Effector memory CD8-positive, alpha-beta T cell (primary cell): Measurements from ENCODE around the gene CAMK4.
A peak's percentile ranks its signal among the peaks of the same experiment; 100 is the strongest.

Experiments used
- ATAC-seq: fragments of 150-1000 bp; cut with Tn5 transposase; replicated peaks from 2 replicates; pipeline ENCODE4 v1.10.0; 2021; ENCODE audit warnings: mild to moderate bottlenecking, moderate library complexity
- DNase-seq, 3 experiments: peaks; one replicate each; pipeline ENCODE4 v3.0.0; 2021
- H3K27ac Mint-ChIP-seq, 2 donors: one replicate each; pipeline ENCODE4 v1.8.0; 2022; ENCODE audit warnings: mild to moderate bottlenecking in 2 of 2, mixed read lengths in 2 of 2, moderate library complexity in 2 of 2
- H3K27me3 Mint-ChIP-seq, 2 donors: one replicate each; pipeline ENCODE4 v1.8.0; 2022; ENCODE audit warnings: mixed read lengths in 2 of 2
- H3K36me3 Mint-ChIP-seq: one replicate; pipeline ENCODE4 v1.8.0; 2022; ENCODE audit warnings: mild to moderate bottlenecking, moderate library complexity, mixed read lengths; ENCODE audit not compliant: insufficient read depth
- H3K4me1 Mint-ChIP-seq, 2 donors: one replicate each; pipeline ENCODE4 v1.8.0; 2022; ENCODE audit warnings: low read depth in 2 of 2, mixed read lengths in 2 of 2
- H3K4me3 Mint-ChIP-seq, 2 donors: one replicate each; pipeline ENCODE4 v1.8.0; 2022; ENCODE audit warnings: mild to moderate bottlenecking in 2 of 2, mixed read lengths in 2 of 2, moderate library complexity in 2 of 2
- H3K9me3 Mint-ChIP-seq, 2 donors: one replicate each; pipeline ENCODE4 v1.8.0; 2022; ENCODE audit warnings: mixed read lengths in 2 of 2

CAMK4 gene

DNA sequence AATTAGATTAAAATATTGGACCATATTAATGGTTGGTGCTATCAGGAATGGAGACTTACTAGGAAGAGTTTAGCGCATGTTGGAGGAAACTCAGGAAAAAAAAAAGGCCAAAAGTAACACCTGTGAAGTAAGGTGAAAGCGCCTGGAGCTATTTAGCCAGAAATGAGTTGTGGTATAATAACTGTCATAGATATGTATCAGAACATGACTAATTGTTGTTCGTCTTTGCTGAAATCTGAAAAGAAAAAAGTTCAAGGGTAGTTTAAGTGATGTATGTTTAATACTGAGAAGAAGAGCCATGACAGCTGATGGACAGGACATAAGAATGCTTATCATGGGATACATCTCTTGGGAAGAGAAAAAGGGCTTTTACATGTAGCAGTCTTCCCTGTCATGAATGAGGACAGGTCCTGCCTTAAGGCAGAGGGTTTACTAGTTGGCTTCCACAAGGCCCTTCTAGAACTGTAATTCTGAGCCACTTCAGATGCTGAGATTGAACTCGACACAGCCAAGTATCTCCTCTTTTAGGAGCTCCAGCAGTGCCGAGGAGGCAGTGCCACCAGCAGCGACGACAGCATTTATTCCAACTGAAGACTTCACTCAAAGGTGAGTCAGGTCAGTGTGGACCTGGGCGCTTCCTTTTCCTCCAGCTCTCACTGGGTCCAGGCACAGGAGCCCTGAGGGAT lies 940 bp upstream of the CAMK4 start:
- Mint-ChIP-seq H3K9me3 (no peaks in the 10 kb centered on the region), H3K36me3 (peaks cover 11% of the 10 kb centered on the region), H3K27ac (peak overlapping the region; percentile 70 to 94), H3K27me3 (no peaks in the 10 kb centered on the region), H3K4me1 (peaks cover 22 to 41% of the 10 kb centered on the region in 2 donors), H3K4me3 (peak overlapping the region; percentile 94 to 96)
- no peak for DNase-seq
- ATAC-seq, result peak; percentile 9

DNA sequence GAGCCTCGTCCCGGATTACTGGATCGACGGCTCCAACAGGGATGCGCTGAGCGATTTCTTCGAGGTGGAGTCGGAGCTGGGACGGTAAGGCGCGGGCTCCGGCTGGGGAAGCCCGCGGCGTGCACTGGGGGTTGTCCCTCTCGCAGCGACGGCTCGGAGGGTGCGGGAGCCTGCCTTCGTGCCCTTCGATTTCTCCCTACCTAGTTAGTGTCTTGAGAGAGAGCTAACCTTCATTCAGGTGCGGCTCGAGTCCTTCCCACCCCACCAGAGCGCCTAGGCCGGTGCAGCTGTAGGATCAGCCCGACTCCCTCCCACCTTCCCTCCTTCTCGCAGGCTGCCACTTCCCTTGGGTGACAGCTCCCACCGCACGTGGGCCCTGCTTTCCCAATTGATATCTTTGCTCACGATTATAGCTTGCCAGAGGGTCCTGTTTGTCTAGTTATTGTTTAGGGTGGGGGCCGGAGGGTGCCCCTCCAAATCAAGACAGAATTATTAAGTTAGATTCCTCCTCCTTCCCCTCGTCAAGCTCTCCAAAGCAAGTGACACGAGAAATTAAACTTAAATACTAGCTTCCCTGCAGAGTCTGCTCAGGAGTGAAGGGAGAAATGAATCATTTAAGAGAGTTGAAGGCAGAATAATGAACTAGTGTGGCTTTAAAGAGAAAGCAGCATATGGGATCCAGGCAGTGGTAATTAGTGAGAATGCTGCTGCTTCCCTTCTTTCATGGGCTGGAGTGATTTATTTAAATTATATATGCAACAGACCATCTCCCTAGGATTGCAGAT lies 569 bp downstream of the CAMK4 start:
- peaks cover 29 to 53% of the 10 kb centered on the region in 2 donors for H3K4me1 Mint-ChIP-seq
- H3K9me3 Mint-ChIP-seq, result no peaks in the 10 kb centered on the region
- H3K27ac Mint-ChIP-seq, result peak overlapping the region; percentile 90 to 94

DNA sequence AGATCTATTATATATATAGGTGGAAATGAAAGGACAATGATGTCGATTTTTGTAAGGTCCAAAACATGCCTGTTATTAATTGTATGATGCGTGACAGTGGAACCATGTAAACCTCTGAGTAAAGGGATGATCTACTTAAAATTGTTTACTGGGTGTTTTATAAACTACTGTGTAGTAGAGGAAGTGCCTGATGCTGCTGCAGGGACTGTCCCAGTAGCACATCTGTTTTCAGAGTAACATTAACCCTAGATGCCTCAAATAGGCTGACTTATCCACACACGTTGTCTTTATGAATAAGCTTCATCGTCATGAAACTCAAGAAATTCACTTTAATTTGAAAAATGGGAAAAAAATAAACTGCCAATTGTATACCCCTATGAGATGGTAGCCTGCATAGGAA lies 1.7 kb downstream of the CAMK4 start:
- DNase-seq (no peak), ATAC-seq (peak; percentile 7)
- H3K27me3 Mint-ChIP-seq, result no peaks in the 10 kb centered on the region
- H3K4me1 Mint-ChIP-seq, result peaks cover 39 to 63% of the 10 kb centered on the region in 2 donors
- H3K9me3 Mint-ChIP-seq, result no peaks in the 10 kb centered on the region
- peak overlapping the region; percentile 94 to 96 for H3K4me3 Mint-ChIP-seq
- peaks cover 17% of the 10 kb centered on the region for H3K36me3 Mint-ChIP-seq
- peak overlapping the region; percentile 90 to 94 for H3K27ac Mint-ChIP-seq

More for the DNA sequence above, 569 bp downstream of the CAMK4 start:
- H3K4me3 Mint-ChIP-seq, result peak overlapping the region; percentile 94 to 96
- ATAC-seq, result peak; percentile 35
- peaks cover 11% of the 10 kb centered on the region for H3K36me3 Mint-ChIP-seq
- no peaks in the 10 kb centered on the region for H3K27me3 Mint-ChIP-seq
- DNase-seq, result no peak

DNA sequence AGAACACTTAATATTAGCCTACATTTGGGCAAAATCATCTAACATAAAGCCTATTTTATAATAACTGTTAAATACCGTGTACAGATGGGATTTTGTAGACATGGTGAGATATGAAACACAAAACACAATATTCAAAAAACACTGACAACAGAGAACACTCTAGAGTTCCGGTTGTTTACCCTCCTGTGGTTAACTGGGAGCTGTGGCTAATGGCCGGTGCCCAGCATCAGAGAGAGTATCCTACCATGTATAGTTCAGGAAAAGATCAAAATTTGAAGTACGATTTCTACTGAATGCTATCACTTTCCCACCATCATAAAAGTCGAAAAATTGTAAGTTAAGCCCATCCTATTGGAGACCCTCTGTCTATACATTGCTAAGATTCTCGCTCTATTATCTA lies 2.4 kb downstream of the CAMK4 start:
- no peaks in the 10 kb centered on the region for H3K27me3 Mint-ChIP-seq
- H3K27ac Mint-ChIP-seq, result peak overlapping the region; percentile 90 to 94
- DNase-seq (no peak), ATAC-seq (no peak)
- H3K4me1 Mint-ChIP-seq, result peaks cover 43 to 69% of the 10 kb centered on the region in 2 donors
- peaks cover 17% of the 10 kb centered on the region for H3K36me3 Mint-ChIP-seq
- no peaks in the 10 kb centered on the region for H3K9me3 Mint-ChIP-seq
- H3K4me3 Mint-ChIP-seq, result peak overlapping the region; percentile 94 to 96

DNA sequence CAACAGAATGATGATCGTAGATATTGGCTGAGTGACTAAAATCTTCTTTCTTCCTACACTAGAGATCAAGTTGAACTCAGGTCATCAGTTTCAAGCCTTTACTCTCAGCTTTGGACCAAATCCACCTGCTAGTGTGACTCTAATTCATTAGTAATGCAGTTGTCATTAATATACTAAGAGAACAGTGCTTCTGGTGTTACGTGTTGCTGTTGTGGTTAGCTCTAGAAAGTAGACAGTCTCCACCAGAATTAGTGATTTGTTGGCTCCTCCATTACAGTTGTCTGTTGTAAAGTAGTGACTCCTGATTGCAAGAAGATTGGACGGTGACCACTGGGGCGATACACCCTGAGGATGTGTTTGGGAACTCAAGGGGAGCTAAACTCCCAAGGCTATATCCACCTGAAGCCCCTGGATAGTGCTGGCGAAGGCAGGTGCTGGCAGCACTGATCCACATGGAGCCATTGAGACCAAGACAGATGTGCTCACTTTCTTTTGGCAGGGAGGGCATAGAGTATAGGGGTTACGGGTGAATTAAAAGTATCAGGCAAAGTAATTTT lies 3.1 kb downstream of the CAMK4 start:
- no peaks in the 10 kb centered on the region for H3K27me3 Mint-ChIP-seq
- no peak for DNase-seq
- peak overlapping the region; percentile 90 to 94 for H3K27ac Mint-ChIP-seq
- peaks cover 45 to 75% of the 10 kb centered on the region in 2 donors for H3K4me1 Mint-ChIP-seq
- H3K36me3 Mint-ChIP-seq, result peaks cover 17% of the 10 kb centered on the region
- no peak for ATAC-seq
- peak overlapping the region; percentile 94 to 96 for H3K4me3 Mint-ChIP-seq
- H3K9me3 Mint-ChIP-seq, result no peaks in the 10 kb centered on the region

DNA sequence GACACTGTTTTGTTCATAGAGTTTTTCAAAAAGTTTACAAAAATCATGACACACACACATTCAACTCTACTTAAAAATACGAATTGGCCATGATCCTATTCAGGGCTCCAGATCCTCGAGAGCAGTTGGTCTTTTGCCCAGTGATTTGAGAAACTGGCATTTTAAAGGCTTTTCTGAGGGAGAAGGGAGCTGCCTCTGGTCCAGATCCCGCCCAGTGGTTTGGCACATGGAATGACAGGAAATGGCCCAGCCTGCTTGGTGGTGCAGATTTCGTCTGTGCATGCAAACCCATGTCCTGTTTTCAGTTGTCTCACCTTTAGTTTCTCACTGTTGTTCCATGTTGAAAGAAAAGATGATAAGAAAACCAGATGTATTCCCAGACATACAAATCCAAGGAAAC lies 3.6 kb downstream of the CAMK4 start:
- DNase-seq, result no peak
- H3K36me3 Mint-ChIP-seq, result peaks cover 17% of the 10 kb centered on the region
- peak overlapping the region; percentile 94 to 96 for H3K4me3 Mint-ChIP-seq
- H3K27me3 Mint-ChIP-seq, result no peaks in the 10 kb centered on the region
- H3K27ac Mint-ChIP-seq, result peak overlapping the region; percentile 90 to 94
- no peak for ATAC-seq
- H3K9me3 Mint-ChIP-seq, result no peaks in the 10 kb centered on the region
- H3K4me1 Mint-ChIP-seq, result peaks cover 49 to 79% of the 10 kb centered on the region in 2 donors

DNA sequence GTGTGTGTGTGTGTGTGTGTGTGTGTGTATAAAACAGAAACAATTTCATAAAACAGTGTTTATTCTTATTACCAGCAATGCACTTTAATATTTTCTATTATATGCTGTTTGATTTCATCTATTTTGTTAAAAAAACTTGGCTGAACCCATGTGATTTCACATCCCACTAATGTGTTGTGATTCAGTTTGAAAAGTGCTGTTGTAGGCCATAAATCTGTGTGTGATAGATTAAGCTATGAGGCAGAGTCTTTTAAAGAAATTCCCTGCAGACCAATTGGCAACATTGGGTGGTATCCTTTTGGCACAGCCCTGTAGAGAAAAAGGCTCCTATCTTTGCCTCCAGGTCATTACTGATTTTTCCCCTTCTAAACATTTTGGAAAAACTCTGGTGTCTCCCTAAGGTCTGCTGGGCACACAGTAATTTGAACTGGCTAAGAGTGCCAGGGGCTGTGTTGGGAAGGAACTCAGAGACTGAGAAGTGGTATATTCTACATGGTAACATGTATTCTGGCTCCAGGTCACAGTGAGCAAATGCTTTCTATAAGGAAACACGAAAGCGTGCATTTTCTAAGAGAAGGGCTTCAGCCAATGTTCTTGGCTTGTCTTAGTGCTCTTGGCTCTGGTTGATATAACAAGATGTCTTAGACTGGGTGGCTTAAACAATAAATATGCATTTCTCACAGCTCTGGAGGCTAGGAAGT lies 4.5 kb downstream of the CAMK4 start:
- H3K27ac Mint-ChIP-seq, result peak overlapping the region; percentile 85 to 90
- no peak for ATAC-seq
- H3K4me1 Mint-ChIP-seq, result peaks cover 49 to 77% of the 10 kb centered on the region in 2 donors
- no peaks in the 10 kb centered on the region for H3K27me3 Mint-ChIP-seq
- DNase-seq, result no peak
- H3K4me3 Mint-ChIP-seq, result peak overlapping the region; percentile 70
- no peaks in the 10 kb centered on the region for H3K9me3 Mint-ChIP-seq
- H3K36me3 Mint-ChIP-seq, result peaks cover 14% of the 10 kb centered on the region

DNA sequence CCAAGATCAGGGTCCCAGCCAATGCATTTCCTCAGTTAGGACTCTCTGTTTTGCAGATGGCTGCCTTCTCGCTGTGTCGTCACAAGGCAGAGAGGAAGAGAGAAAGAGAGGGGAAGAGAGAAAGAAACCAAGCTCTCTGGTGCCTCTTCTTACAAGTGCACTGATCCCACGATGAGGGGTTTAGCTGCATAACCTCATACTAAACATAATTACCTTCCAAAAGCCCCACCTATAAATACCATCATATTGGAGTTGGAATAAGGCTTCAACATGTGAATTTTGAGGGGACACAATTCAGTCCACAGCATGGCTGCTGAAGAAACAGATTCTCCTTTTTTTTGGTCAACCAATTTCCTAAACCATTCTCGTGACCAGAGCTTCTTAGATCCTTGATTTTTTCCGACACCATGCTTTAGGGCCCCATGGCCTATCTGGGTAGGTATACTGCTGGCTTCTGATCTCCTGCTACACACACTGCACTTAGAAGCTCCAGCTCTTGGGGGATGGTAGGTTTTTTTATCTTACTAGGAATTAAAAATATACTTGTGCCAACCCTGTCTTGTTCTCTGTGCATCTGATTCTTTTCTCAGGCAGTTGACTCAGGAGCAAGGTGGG lies 5.1 kb downstream of the CAMK4 start:
- peaks cover 51 to 80% of the 10 kb centered on the region in 2 donors for H3K4me1 Mint-ChIP-seq
- H3K27me3 Mint-ChIP-seq, result no peaks in the 10 kb centered on the region
- ATAC-seq (no peak), DNase-seq (no peak)
- H3K9me3 Mint-ChIP-seq, result no peaks in the 10 kb centered on the region
- peak overlapping the region; percentile 85 to 90 for H3K27ac Mint-ChIP-seq
- peak overlapping the region; percentile 70 for H3K4me3 Mint-ChIP-seq
- H3K36me3 Mint-ChIP-seq, result peaks cover 12% of the 10 kb centered on the region

DNA sequence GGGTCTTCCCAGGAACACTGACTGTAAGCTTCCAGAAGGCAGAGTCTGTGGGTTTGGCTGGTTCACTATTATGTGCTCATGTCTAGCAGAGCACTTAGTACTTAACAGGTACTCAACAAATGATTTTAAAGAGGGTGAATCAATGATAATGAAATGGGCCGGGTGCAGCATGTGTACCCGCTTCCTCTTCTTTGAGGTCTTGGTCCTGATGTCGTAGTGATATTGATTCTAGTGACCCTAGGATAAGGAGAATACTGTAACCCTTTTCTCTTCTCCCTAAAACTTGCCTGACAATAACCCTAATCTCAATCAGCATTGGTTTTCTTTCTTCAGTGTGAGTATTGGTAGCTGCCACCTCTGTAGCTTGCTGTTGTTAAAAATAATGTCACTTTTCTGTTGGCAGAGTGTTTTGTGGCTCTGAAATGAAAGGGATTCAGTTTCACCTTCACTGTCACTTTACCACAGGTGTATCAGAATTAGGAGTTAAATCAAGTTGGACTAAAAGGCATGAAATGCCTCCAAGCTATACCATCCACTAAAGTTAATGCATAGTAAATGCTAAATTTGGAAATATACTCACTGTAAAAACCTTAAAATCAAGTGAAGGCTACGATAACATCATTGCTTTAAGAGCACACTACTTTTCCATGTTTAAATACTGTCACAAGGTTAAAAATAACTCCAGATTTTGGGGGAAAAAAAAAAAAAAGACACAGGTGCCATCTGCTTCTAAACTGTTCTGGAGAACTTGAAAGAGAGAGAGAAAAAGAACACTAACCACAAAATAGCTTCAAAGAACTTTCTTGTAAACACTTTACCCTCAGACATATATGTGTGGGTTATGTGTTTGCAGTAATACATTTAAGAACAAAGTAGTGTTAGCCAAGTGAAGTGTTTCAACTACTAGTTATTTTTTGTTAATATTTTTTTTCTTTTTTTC lies 6.0 kb downstream of the CAMK4 start:
- no peaks in the 10 kb centered on the region for H3K9me3 Mint-ChIP-seq
- peaks cover 53 to 82% of the 10 kb centered on the region in 2 donors for H3K4me1 Mint-ChIP-seq
- peak; percentile 62 for ATAC-seq
- peak overlapping the region; percentile 70 for H3K4me3 Mint-ChIP-seq
- peak overlapping the region; percentile 85 to 90 for H3K27ac Mint-ChIP-seq
- H3K36me3 Mint-ChIP-seq, result peaks cover 10% of the 10 kb centered on the region
- no peak for DNase-seq
- H3K27me3 Mint-ChIP-seq, result no peaks in the 10 kb centered on the region

DNA sequence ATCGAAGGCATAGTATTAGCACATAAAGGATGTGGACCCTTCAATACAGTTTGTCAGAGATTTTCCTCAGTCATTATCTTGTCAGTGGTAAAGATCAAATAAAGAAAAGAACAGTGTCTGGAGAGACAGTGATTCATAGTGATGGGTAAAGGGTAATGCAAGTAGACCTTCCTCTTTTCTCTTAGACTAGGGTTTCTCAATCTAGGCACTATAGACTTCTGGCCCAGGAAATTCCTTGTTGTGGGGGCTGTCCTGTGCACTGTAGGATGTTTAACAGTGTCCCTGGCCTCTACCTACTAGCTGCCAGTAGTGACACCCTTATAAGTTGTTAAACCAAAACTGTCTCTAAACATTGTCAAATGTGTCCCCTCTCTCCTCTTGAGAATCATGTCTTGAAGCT lies 6.9 kb downstream of the CAMK4 start:
- no peaks in the 10 kb centered on the region for H3K27me3 Mint-ChIP-seq
- ATAC-seq (peak; percentile 23), DNase-seq (no peak)
- no peaks in the 10 kb centered on the region for H3K9me3 Mint-ChIP-seq
- peak overlapping the region; percentile 25 to 70 for H3K4me3 Mint-ChIP-seq
- peaks cover 54 to 82% of the 10 kb centered on the region in 2 donors for H3K4me1 Mint-ChIP-seq
- peaks cover 10% of the 10 kb centered on the region for H3K36me3 Mint-ChIP-seq
- H3K27ac Mint-ChIP-seq, result peak overlapping the region; percentile 85 to 90

DNA sequence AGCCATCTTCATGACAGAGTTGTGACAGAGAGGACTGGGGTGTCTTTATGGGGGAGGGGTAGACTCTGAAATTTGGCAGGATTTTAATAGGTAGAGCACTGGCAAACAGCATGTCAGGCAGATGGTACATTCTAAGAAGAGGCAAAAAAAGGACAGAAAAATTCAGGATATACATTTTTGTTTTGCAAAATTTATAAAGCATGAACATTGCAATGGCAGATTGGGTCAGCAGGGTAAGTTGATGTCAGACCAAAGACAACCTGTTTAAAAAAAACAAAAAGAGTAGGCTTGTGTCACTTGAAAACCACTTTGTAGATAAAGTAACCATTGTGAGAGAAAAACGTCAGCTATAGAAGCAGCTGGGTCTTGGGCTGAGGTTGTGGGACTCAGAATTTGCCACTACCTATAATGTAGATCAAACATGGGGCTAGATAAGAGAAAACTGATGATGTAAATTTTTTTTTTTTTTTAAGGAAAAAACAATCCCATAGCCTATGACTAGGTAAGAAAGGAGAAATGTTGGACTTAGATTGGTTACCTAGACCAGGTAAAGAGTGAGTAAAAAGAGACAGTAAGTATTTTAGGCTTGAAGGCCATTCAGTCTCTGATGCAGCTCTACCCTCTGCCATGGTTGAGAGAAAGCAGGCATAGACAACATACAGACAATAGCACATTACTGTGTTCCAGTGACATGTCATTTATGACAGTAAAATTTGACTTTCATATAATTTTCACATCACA lies 8.3 kb downstream of the CAMK4 start:
- peaks cover 61 to 84% of the 10 kb centered on the region in 2 donors for H3K4me1 Mint-ChIP-seq
- ATAC-seq, result peak; percentile 57

DNA sequence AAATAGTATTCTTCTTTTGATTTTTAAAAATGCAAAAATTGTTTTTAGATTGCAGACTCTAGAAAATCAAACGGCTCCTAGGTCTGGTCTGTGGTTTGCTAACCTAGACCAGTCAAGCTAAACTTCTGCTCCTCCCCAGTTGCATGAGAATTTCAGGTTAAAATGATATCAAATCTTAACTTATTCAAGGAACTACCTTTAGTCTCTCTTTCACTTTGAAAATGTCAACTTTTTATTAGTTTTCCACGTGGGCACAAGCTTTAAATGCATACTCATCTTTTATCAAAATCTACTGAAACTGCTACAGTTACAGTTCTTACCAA lies 8.8 kb downstream of the CAMK4 start:
- no peaks in the 10 kb centered on the region for H3K27me3 Mint-ChIP-seq
- H3K27ac Mint-ChIP-seq, result peak overlapping the region; percentile 78 to 90
- H3K36me3 Mint-ChIP-seq, result peaks cover 6% of the 10 kb centered on the region
- H3K4me3 Mint-ChIP-seq, result peak overlapping the region; percentile 22 to 57
- H3K9me3 Mint-ChIP-seq, result no peaks in the 10 kb centered on the region
- peak; percentile 19 for ATAC-seq
- peaks cover 61 to 84% of the 10 kb centered on the region in 2 donors for H3K4me1 Mint-ChIP-seq
- no peak for DNase-seq

More for the DNA sequence above, 8.3 kb downstream of the CAMK4 start:
- Mint-ChIP-seq H3K4me3 (peak overlapping the region; percentile 22 to 57), H3K27me3 (no peaks in the 10 kb centered on the region), H3K27ac (peak overlapping the region; percentile 78 to 90), H3K36me3 (peaks cover 6% of the 10 kb centered on the region), H3K9me3 (no peaks in the 10 kb centered on the region)
- DNase-seq, result peak in 1 of 3 experiments; percentile 15
